K562 (cell line): ENCODE measurements around the gene ZNRD2. TPM values are rescaled to one million over a fixed set of nuclear protein-coding genes. Genes with fewer than 3 reads are reported as not detected.

ENCODE experiments used
- ATAC-seq: fragments of 200-7000 bp; cut with Tn5 transposase; 3 replicates; pipeline ENCODE4 v1.9.1; 2020; ENCODE audit warnings: moderate library complexity
- BruUV-seq: library from RNA; stranded (reverse); fragments of 400-500 nt; replicated peaks from 2 replicates; lab custom pipeline; 2021; lab: Mats Ljungman, UMichigan
- CTCF ChIA-PET: fragments of 300-600 bp; formaldehyde crosslinking; extraction: SDS; loops from one replicate; lab custom pipeline; 2021; ENCODE audit warnings: low intra/inter-chr PET ratio; lab: Yijun Ruan, JAX
- POLR2A ChIA-PET: fragments of 300-600, 350-650 bp; sonication (Branson Sonifier 250); formaldehyde crosslinking; extraction: SDS; loops from one replicate; lab custom pipeline; 2021; ENCODE audit warnings: antibody characterized with exemption, inconsistent platforms; lab: Yijun Ruan, JAX
- DNase-seq, 4 experiments: peaks; one replicate each; pipeline versions ENCODE4 v3.0.0 to v3.0.0-alpha.2; 2011 to 2018; ENCODE audit warnings: low spot score in 3 of 4, mixed read lengths in 3 of 4; ENCODE audit errors: extremely low read depth in 1 of 4
- FAIRE-seq: peaks from 2 replicates; lab custom pipeline; 2011; peaks lifted over from hg19 to GRCh38; lab: Jason Lieb, UNC
- H2AFZ ChIP-seq: 2 replicates; pipeline ENCODE4 v1.6.0; 2011; ENCODE audit warnings: low read depth, low read length, control low read depth, inconsistent platforms
- H3K27ac ChIP-seq: fragments of 200-600 bp; 3 replicates; pipeline ENCODE4 v1.8.0; 2011; ENCODE audit warnings: low read depth, mild to moderate bottlenecking, control low read depth, inconsistent platforms, low read length, moderate library complexity, mixed read lengths; ENCODE audit errors: extremely low read depth
- H3K27me3 ChIP-seq, 2 experiments: fragments of 300-600 bp in 1 of 2; 2 replicates in 1 of 2; 3 replicates in 1 of 2; pipeline versions ENCODE4 v1.6.0 to v1.8.0; 2011; ENCODE audit warnings: inconsistent platforms in 2 of 2, low read length in 2 of 2, mild to moderate bottlenecking in 1 of 2, mixed read lengths in 1 of 2, moderate library complexity in 1 of 2; ENCODE audit not compliant: control insufficient read depth in 2 of 2, insufficient read depth in 2 of 2
- H3K36me3 ChIP-seq: fragments of 300-600 bp; 3 replicates; pipeline ENCODE4 v1.8.0; 2011; ENCODE audit warnings: mild to moderate bottlenecking, low read length, inconsistent platforms; ENCODE audit not compliant: control insufficient read depth, insufficient read depth
- H3K4me1 ChIP-seq, 2 experiments: fragments of 200-600 bp in 1 of 2; replicated peaks in 1 of 2; 2 replicates in 1 of 2; 3 replicates in 1 of 2; pipeline versions ENCODE4 v1.5.1 to v1.8.0; 2011; ENCODE audit warnings: inconsistent platforms in 2 of 2, low read length in 2 of 2, mild to moderate bottlenecking in 1 of 2, mixed read lengths in 1 of 2, moderate library complexity in 1 of 2; ENCODE audit not compliant: control insufficient read depth in 2 of 2, insufficient read depth in 2 of 2
- H3K4me2 ChIP-seq: 2 replicates; pipeline ENCODE4 v1.6.1; 2011; ENCODE audit warnings: low read length, control low read depth, inconsistent platforms, mixed read lengths; ENCODE audit not compliant: insufficient read depth
- H3K4me3 ChIP-seq: fragments of 200-600 bp; sonication (generic), shearing (Covaris generic); 2 replicates; pipeline ENCODE4 v1.5.1; 2016; ENCODE audit warnings: control low read depth, inconsistent platforms
- H3K79me2 ChIP-seq: fragments of 200-600 bp; 3 replicates; pipeline ENCODE4 v1.8.0; 2011; ENCODE audit warnings: low read length, inconsistent platforms; ENCODE audit not compliant: control insufficient read depth, insufficient read depth
- H3K9ac ChIP-seq, 2 experiments: 2 replicates each; pipeline versions ENCODE4 v1.6.0 to v1.6.1; 2011; ENCODE audit warnings: low read depth in 2 of 2, low read length in 2 of 2, control low read depth in 1 of 2, inconsistent platforms in 1 of 2, mild to moderate bottlenecking in 1 of 2, mixed read lengths in 1 of 2; ENCODE audit not compliant: insufficient read depth in 1 of 2
- H3K9me1 ChIP-seq: one replicate; pipeline ENCODE4 v1.6.0; 2011; ENCODE audit warnings: inconsistent platforms, mild to moderate bottlenecking, low read length, moderate library complexity; ENCODE audit not compliant: control insufficient read depth, insufficient read depth
- H3K9me3 ChIP-seq: replicated peaks from 2 replicates; pipeline ENCODE4 v1.5.1; 2011; ENCODE audit warnings: low read depth, low read length, inconsistent platforms; ENCODE audit not compliant: control insufficient read depth, insufficient read depth
- H4K20me1 ChIP-seq: replicated peaks from 2 replicates; pipeline ENCODE4 v1.6.1; 2011; ENCODE audit warnings: low read length, inconsistent platforms, mixed read lengths; ENCODE audit not compliant: control insufficient read depth, insufficient read depth
- FOS ChIP-seq: IDR thresholded peaks from 3 replicates; pipeline ENCODE4 v1.6.1; 2011; ENCODE audit not compliant: insufficient read length; ENCODE audit errors: extremely low read depth
- GATA2 ChIP-seq: sonication (generic); formaldehyde crosslinking; IDR thresholded peaks from 2 replicates; pipeline ENCODE4 v1.4.0; 2020; ENCODE audit warnings: mild to moderate bottlenecking, missing genetic modification reagents
- HDGF ChIP-seq: fragments of 450-650 bp; IDR thresholded peaks from 2 replicates; pipeline ENCODE4 v1.6.1; 2016
- HMGN3 ChIP-seq: IDR thresholded peaks from 2 replicates; pipeline ENCODE4 v1.6.1; 2011; ENCODE audit warnings: borderline replicate concordance, low read depth, mild to moderate bottlenecking, mixed read lengths, low read length; ENCODE audit not compliant: insufficient read length; ENCODE audit errors: extremely low read depth
- IRF2 ChIP-seq: sonication (generic); formaldehyde crosslinking; IDR thresholded peaks from 2 replicates; pipeline ENCODE4 v1.8.1; 2022; ENCODE audit warnings: mild to moderate bottlenecking, missing genetic modification reagents
- KAT2B ChIP-seq: IDR thresholded peaks from one replicate; pipeline ENCODE4 v1.6.1; 2012; ENCODE audit warnings: low read depth, mild to moderate bottlenecking, control low read depth, inconsistent platforms, low read length, moderate library complexity
- SMARCA5 ChIP-seq: fragments of 450-650 bp; IDR thresholded peaks from 2 replicates; pipeline ENCODE4 v1.6.1; 2016
- STAT5B ChIP-seq: fragments of 250-450 bp; sonication (Bioruptor Pico); IDR thresholded peaks from 2 replicates; pipeline ENCODE4 v1.8.0; 2021; ENCODE audit warnings: mild to moderate bottlenecking, inconsistent platforms
- WGBS: fragments of 100-300 bp; shearing (Covaris generic); methylation state at CpG from one replicate; pipeline ENCODE4 v1.1.6; 2016; ENCODE audit warnings: low coverage, mixed read lengths; ENCODE audit not compliant: insufficient coverage; ENCODE audit errors: missing lambda C conversion rate; 5-methylcytosine and 5-hydroxymethylcytosine counted together
- in situ Hi-C: fragments of 300-500 bp; cut with MboI; formaldehyde crosslinking; loops from 4 replicates; pipeline ENCODE4 v1.15.0; 2018; ENCODE audit warnings: inconsistent platforms, mixed read lengths
- intact Hi-C: fragments of 100-400 bp; cut with micrococcal nuclease; formaldehyde crosslinking; loops from 2 replicates; pipeline ENCODE4 v1.14.2; 2022
- polyA plus RNA-seq, 8 experiments: library from polyadenylated mRNA; depleted of rRNA in 4 of 8; stranded (reverse) in 5 of 8; unstranded in 3 of 8; fragments of >200 nt; fragmentation: Nextera tagmentation in 2 of 8; fragmentation: Illumina TruSeq in 1 of 8; extraction: Ambion mirVana in 2 of 8; extraction: Trizol in 1 of 8; gene quantifications; 2 replicates each; pipeline versions ENCODE4 v1.2.1 to v1.2.3, GENCODE V29; 2011 to 2014; ENCODE audit warnings: inconsistent platforms in 1 of 8, missing spikeins in 1 of 8
- total RNA-seq, 7 experiments: library from RNA; depleted of rRNA in 6 of 7; stranded (reverse); fragments of >200 nt in 6 of 7; fragmentation: Illumina TruSeq in 2 of 7; extraction: Trizol in 2 of 7; gene quantifications; 2 replicates each; pipeline versions ENCODE4 v1.2.1 to v1.2.3, GENCODE V29; 2011 to 2021; ENCODE audit warnings: low replicate concordance in 1 of 7
- TF ChIP-seq, protein P1 (sequence below), 2 experiments: fragments of 450-650 bp; conservative IDR thresholded peaks; 2 replicates each; pipeline ENCODE4 v1.6.1; 2017; ENCODE audit warnings: mild to moderate bottlenecking in 2 of 2, moderate library complexity in 2 of 2

ZNRD2 gene
- total and polyA plus RNA-seq, 9 of the 15 experiments (the other 6 are each of a cell fraction or from before 2014, with no cell fraction given): 13.4 to 129 (median 60.4) TPM

DNA sequence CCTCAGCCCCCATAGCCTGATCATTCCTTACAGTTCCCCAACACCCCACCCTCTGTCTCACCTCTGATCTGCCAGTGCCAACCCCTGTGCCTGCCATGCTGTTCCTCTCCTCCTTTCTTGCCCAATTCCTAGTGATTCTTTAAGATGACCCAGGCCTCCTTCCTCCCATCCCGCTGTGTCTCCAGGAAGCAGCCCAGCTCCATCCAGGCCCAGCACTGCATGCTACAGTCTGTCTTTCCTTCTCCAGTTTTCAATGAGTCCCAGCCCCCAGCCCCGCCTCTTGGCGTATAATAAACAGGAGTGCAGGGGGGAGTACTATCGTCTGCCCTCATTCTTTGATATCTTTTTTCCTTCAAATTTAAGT, 24.4 kb upstream of the ZNRD2 start:
- Histone ChIP-seq H3K4me1 (peaks cover 20 to 51% of the 10 kb centered on the region in 2 experiments), H3K27me3 (no peaks in the 10 kb centered on the region), H3K9me3 (no peaks in the 10 kb centered on the region), H3K79me2 (no peaks in the 10 kb centered on the region), H3K4me3 (peak overlapping the region; percentile 67), H3K4me2 (peak overlapping the region; percentile 79), H3K27ac (peak overlapping the region; percentile 62; the same call in 1 of the 3 replicates), H2AFZ (peak overlapping the region; percentile 97; the same call in 1 of the 2 replicates), H3K36me3 (no peaks in the 10 kb centered on the region), H3K9me1 (no peaks in the 10 kb centered on the region), H3K9ac (peak overlapping the region; percentile 57 to 90; a peak in 3 of 4 replicates), H4K20me1 (no peaks in the 10 kb centered on the region)
- TF ChIP-seq HDGF: 0 out of 2 replicates have a peak, but pooled peaks have one; percentile 27
- no peak for TF ChIP-seq IRF2 (CRISPR knock-in tag)
- DNase-seq: no peak
- ChIA-PET POLR2A (interaction anchor here (1.1 to 1.8 kb wide), 2 partner anchors 46 to 122 kb away, joined by 3 to 10 read pairs; partner anchors contain the start of gene MALAT1), CTCF (interaction anchor here (1.2 kb wide), 1 partner anchor 26 kb away, joined by 3 read pairs; no protein-coding TSS in a partner anchor)
- WGBS: 28% methylated on average over 4 of the region's 4 CpGs
- in situ Hi-C loops (no loop called here), intact Hi-C loops (loop anchor here (10.0 kb wide), 1 partner anchor 269 kb away; no protein-coding TSS in a partner anchor)
- FAIRE-seq: peak; percentile 19
- BruUV-seq: no TSS peak
- peak; percentile 9; the same call in 1 of the 3 replicates for ATAC-seq

DNA sequence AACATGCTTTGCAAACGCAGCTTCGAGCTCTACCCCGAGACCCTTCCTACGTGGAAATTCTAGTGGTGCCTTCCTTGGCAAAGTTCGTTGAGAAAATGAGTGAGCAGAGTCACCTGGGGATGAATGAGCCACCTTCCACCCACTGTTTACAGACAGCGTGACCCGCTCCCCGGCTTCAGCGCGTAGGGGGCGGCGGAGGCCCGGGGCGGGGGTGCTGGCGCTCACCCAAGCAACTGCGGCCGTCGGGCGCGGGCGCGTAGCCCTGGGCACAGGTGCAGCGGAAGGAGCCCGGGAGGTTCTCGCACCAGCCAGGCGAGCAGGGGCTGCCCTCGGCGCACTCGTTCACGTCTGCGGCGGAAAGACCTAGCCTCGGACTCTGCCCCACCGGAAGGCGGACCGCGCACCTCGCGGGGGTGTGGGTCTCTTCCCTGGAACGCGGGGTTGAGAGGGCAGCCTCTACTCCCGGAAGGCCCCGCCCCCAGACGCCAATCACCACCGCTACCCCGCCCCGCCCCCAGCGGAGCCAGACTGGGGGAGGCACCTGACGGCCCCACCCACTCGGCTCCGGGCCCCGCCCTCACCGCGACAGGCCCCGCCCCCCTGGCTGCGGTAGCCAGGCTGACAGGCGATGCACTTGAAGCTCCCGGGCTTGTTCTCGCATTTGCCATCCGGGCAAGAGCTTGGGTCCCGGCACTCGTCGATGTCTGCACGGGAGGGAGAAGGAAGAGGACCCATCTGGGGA, 23.9 kb upstream of the ZNRD2 start:
- Histone ChIP-seq H2AFZ (peak overlapping the region; percentile 97), H3K27ac (peak overlapping the region; percentile 62; the same call in 1 of the 3 replicates), H3K4me1 (peaks cover 20 to 51% of the 10 kb centered on the region in 2 experiments), H3K4me3 (peak overlapping the region; percentile 67), H3K79me2 (no peaks in the 10 kb centered on the region), H3K9me3 (no peaks in the 10 kb centered on the region), H3K9ac (peak overlapping the region; percentile 57 to 90), H3K27me3 (no peaks in the 10 kb centered on the region), H3K36me3 (no peaks in the 10 kb centered on the region), H3K9me1 (no peaks in the 10 kb centered on the region), H4K20me1 (0 out of 2 replicates have a peak, but pooled peaks cover 2% of the 10 kb centered on the region), H3K4me2 (peak overlapping the region; percentile 79)
- FAIRE-seq (peak; percentile 67), ATAC-seq (peak; percentile 90), DNase-seq (peak; percentile 95 to 98 (median 98))
- in situ Hi-C loops: no loop called here
- ChIA-PET CTCF (interaction anchor here (1.2 kb wide), 1 partner anchor 25 kb away, joined by 3 read pairs; no protein-coding TSS in a partner anchor), POLR2A (interaction anchor here (0.7 to 1.8 kb wide), 5 partner anchors 9 to 122 kb away, joined by 3 to 10 read pairs (median 4); partner anchors contain the start of gene MALAT1)
- intact Hi-C loops: loop anchor here (10.0 kb wide), 1 partner anchor 268 kb away; no protein-coding TSS in a partner anchor
- TSS peak; percentile 65 for BruUV-seq
- whole genome bisulfite sequencing: 2% methylated on average over 47 of the region's 64 CpGs
- TF ChIP-seq SMARCA5 (no peak), HMGN3 (no peak), GATA2 (CRISPR knock-in tag) (no peak), FOS (no peak), KAT2B (no peak), STAT5B (CRISPR knock-in tag) (no peak)
- TF ChIP-seq, protein P1, sequence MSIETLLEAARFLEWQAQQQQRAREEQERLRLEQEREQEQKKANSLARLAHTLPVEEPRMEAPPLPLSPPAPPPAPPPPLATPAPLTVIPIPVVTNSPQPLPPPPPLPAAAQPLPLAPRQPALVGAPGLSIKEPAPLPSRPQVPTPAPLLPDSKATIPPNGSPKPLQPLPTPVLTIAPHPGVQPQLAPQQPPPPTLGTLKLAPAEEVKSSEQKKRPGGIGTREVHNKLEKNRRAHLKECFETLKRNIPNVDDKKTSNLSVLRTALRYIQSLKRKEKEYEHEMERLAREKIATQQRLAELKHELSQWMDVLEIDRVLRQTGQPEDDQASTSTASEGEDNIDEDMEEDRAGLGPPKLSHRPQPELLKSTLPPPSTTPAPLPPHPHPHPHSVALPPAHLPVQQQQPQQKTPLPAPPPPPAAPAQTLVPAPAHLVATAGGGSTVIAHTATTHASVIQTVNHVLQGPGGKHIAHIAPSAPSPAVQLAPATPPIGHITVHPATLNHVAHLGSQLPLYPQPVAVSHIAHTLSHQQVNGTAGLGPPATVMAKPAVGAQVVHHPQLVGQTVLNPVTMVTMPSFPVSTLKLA (conservative IDR thresholded peaks at IDR 0.05): peak in 1 of 2 experiments; percentile 69; a peak in 2 of 4 replicates
